H1 (cell line): ENCODE results near the gene LRRC27. TPM values are rescaled to one million over a fixed set of nuclear protein-coding genes. Genes with fewer than 3 reads are reported as not detected.

Source experiments
- CTCF ChIA-PET: fragments of 300-600 bp; sonication (Branson Sonifier 250); formaldehyde crosslinking; loops from one replicate; lab custom pipeline; 2021; ENCODE audit not compliant: partially characterized antibody; lab: Charles Lee
- POLR2A ChIA-PET: fragments of 300-600 bp; sonication (Branson Sonifier 250); formaldehyde crosslinking; loops from one replicate; lab custom pipeline; 2021; ENCODE audit warnings: inconsistent platforms; ENCODE audit not compliant: partially characterized antibody; lab: Charles Lee
- DNase-seq, 2 experiments: peaks; one replicate each; pipeline versions ENCODE4 v3.0.0 to v3.0.0-alpha.2; 2010 to 2022; ENCODE audit warnings: low spot score in 2 of 2, low read depth in 1 of 2, mixed read lengths in 1 of 2
- FAIRE-seq: peaks from 2 replicates; lab custom pipeline; 2011; peaks lifted over from hg19 to GRCh38; lab: Jason Lieb, UNC
- H2AFZ ChIP-seq: 2 replicates; pipeline ENCODE4 v1.8.1; 2012; ENCODE audit warnings: low read length, inconsistent platforms
- H2AK5ac ChIP-seq: 2 replicates; pipeline ENCODE4 v1.6.1; 2013; ENCODE audit warnings: low read depth, low read length
- H2BK120ac ChIP-seq: replicated peaks from 2 replicates; pipeline ENCODE3; 2013; ENCODE audit warnings: low read depth, low read length, inconsistent platforms
- H2BK12ac ChIP-seq: 2 replicates; pipeline ENCODE4 v1.6.1; 2013; ENCODE audit warnings: low read depth, low read length
- H2BK15ac ChIP-seq: 2 replicates; pipeline ENCODE4 v1.6.1; 2013; ENCODE audit warnings: low read length
- H2BK20ac ChIP-seq: 2 replicates; pipeline ENCODE4 v1.6.1; 2013; ENCODE audit warnings: low read length
- H2BK5ac ChIP-seq: 2 replicates; pipeline ENCODE4 v1.6.1; 2013; ENCODE audit warnings: low read depth, low read length
- H3K14ac ChIP-seq: 2 replicates; pipeline ENCODE4 v1.6.1; 2013; ENCODE audit warnings: inconsistent platforms; ENCODE audit not compliant: insufficient read length
- H3K18ac ChIP-seq: 2 replicates; pipeline ENCODE4 v1.6.1; 2013; ENCODE audit warnings: low read length; ENCODE audit errors: extremely low read depth
- H3K23ac ChIP-seq: 2 replicates; pipeline ENCODE4 v1.6.1; 2013; ENCODE audit warnings: inconsistent platforms; ENCODE audit not compliant: insufficient read length
- H3K23me2 ChIP-seq: 2 replicates; pipeline ENCODE4 v1.6.1; 2013; ENCODE audit warnings: low read depth, low read length
- H3K27ac ChIP-seq: 2 replicates; pipeline ENCODE4 v1.6.1; 2011; ENCODE audit warnings: low read depth, low read length, inconsistent platforms
- H3K27me3 ChIP-seq, 4 experiments: replicated peaks in 1 of 4; 1 replicate in 1 of 4; 2 replicates in 3 of 4; pipeline versions ENCODE4 v1.6.1 to v1.8.1; 2011 to 2013; ENCODE audit warnings: low read length in 3 of 4, mild to moderate bottlenecking in 3 of 4, inconsistent platforms in 2 of 4, mixed read lengths in 2 of 4, moderate library complexity in 1 of 4; ENCODE audit not compliant: control insufficient read depth in 3 of 4, insufficient read depth in 3 of 4; ENCODE audit errors: extremely low read depth in 1 of 4
- H3K36me3 ChIP-seq, 4 experiments: 2 replicates each; pipeline versions ENCODE4 v1.6.1 to v1.8.1; 2011 to 2013; ENCODE audit warnings: mild to moderate bottlenecking in 4 of 4, low read length in 3 of 4, moderate library complexity in 2 of 4, control low read depth in 1 of 4, inconsistent platforms in 1 of 4; ENCODE audit not compliant: insufficient read depth in 4 of 4, control insufficient read depth in 2 of 4
- H3K4ac ChIP-seq: replicated peaks from 2 replicates; pipeline ENCODE3; 2013; ENCODE audit warnings: low read length, low read depth, mixed read lengths, inconsistent platforms; ENCODE audit not compliant: insufficient read length
- H3K4me1 ChIP-seq, 4 experiments: replicated peaks in 1 of 4; 1 replicate in 1 of 4; 2 replicates in 3 of 4; pipeline versions ENCODE4 v1.6.1 to v1.8.1; 2011 to 2013; ENCODE audit warnings: low read length in 3 of 4, inconsistent platforms in 2 of 4, mixed read lengths in 1 of 4; ENCODE audit not compliant: insufficient read depth in 4 of 4, control insufficient read depth in 3 of 4
- H3K4me2 ChIP-seq, 2 experiments: 2 replicates each; pipeline versions ENCODE4 v1.6.1 to v1.8.1; 2011 to 2013; ENCODE audit warnings: low read depth in 2 of 2, low read length in 2 of 2, control low read depth in 1 of 2, inconsistent platforms in 1 of 2, mild to moderate bottlenecking in 1 of 2; ENCODE audit not compliant: insufficient read depth in 1 of 2
- H3K4me3 ChIP-seq, 4 experiments: fragments of 200-600, 300-600 bp in 1 of 4; sonication (generic), shearing (Covaris generic), sonication (Bioruptor Twin) in 1 of 4; 2 replicates each; pipeline versions ENCODE4 v1.5.1 to v1.8.1; 2011 to 2016; ENCODE audit warnings: low read length in 4 of 4, low read depth in 3 of 4, control low read depth in 2 of 4, inconsistent platforms in 2 of 4, mild to moderate bottlenecking in 2 of 4, mixed read lengths in 1 of 4, moderate library complexity in 1 of 4; ENCODE audit not compliant: insufficient read depth in 2 of 4; ENCODE audit errors: extremely low read depth in 1 of 4
- H3K56ac ChIP-seq: replicated peaks from 2 replicates; pipeline ENCODE3; 2013; ENCODE audit warnings: low read depth, mild to moderate bottlenecking, mixed read lengths, low read length, inconsistent platforms; ENCODE audit not compliant: insufficient read length
- H3K79me1 ChIP-seq: 2 replicates; pipeline ENCODE4 v1.6.1; 2013; ENCODE audit warnings: low read depth, low read length, control low read depth
- H3K79me2 ChIP-seq, 2 experiments: 2 replicates each; pipeline versions ENCODE4 v1.6.1 to v1.8.1; 2012 to 2013; ENCODE audit warnings: low read length in 2 of 2, mild to moderate bottlenecking in 2 of 2, inconsistent platforms in 1 of 2; ENCODE audit not compliant: insufficient read depth in 2 of 2, control insufficient read depth in 1 of 2
- H3K9ac ChIP-seq, 4 experiments: replicated peaks in 1 of 4; 1 replicate in 1 of 4; 2 replicates in 3 of 4; pipeline versions ENCODE4 v1.6.1 to v1.8.1; 2011 to 2013; ENCODE audit warnings: low read depth in 3 of 4, low read length in 3 of 4, control low read depth in 2 of 4, mild to moderate bottlenecking in 2 of 4, moderate library complexity in 2 of 4, inconsistent platforms in 1 of 4; ENCODE audit errors: extremely low read depth in 1 of 4
- H3K9me3 ChIP-seq, 2 experiments: 2 replicates each; pipeline versions ENCODE4 v1.6.1 to v1.8.1; 2012 to 2013; ENCODE audit warnings: mild to moderate bottlenecking in 2 of 2, moderate library complexity in 2 of 2, control low read depth in 1 of 2, inconsistent platforms in 1 of 2, low read depth in 1 of 2, low read length in 1 of 2, mixed read lengths in 1 of 2; ENCODE audit not compliant: insufficient read depth in 2 of 2
- H4K20me1 ChIP-seq, 2 experiments: replicated peaks in 1 of 2; 2 replicates each; pipeline versions ENCODE3 to v1.8.1; 2011 to 2013; ENCODE audit warnings: inconsistent platforms in 2 of 2, low read length in 2 of 2, mild to moderate bottlenecking in 1 of 2; ENCODE audit not compliant: insufficient read depth in 2 of 2, control insufficient read depth in 1 of 2
- H4K5ac ChIP-seq: 2 replicates; pipeline ENCODE4 v1.6.1; 2013; ENCODE audit warnings: low read length, low read depth, mixed read lengths, inconsistent platforms; ENCODE audit not compliant: insufficient read length
- H4K8ac ChIP-seq: 2 replicates; pipeline ENCODE4 v1.8.0; 2013; ENCODE audit warnings: mild to moderate bottlenecking, moderate library complexity, low read length, inconsistent platforms; ENCODE audit not compliant: insufficient read depth; ENCODE audit errors: extremely low read depth
- H4K91ac ChIP-seq: replicated peaks from 2 replicates; pipeline ENCODE3; 2013; ENCODE audit warnings: low read length, mixed read lengths, inconsistent platforms; ENCODE audit not compliant: insufficient read length
- BCL11A ChIP-seq, 2 experiments: IDR thresholded peaks; one replicate each; pipeline ENCODE4 v1.6.1; 2011; ENCODE audit warnings: low read depth in 2 of 2, low read length in 2 of 2, mild to moderate bottlenecking in 2 of 2
- BRCA1 ChIP-seq: IDR thresholded peaks from 2 replicates; pipeline ENCODE4 v1.6.1; 2012; ENCODE audit warnings: low read depth, low read length, improper control_type of control experiment
- CBX8 ChIP-seq: fragments of 300-800, 300-1000 bp; sonication (generic); IDR thresholded peaks from 2 replicates; pipeline ENCODE4 v1.7.1; 2016; ENCODE audit warnings: low read depth, low read length, borderline replicate concordance
- CREB1 ChIP-seq: IDR thresholded peaks from 2 replicates; pipeline ENCODE4 v1.6.1; 2012; ENCODE audit warnings: inconsistent platforms
- EZH2 ChIP-seq: fragments of 200-600 bp; sonication (generic); IDR thresholded peaks from 2 replicates; pipeline ENCODE4 v1.7.1; 2012; ENCODE audit warnings: low read depth, mild to moderate bottlenecking, moderate library complexity, low read length, inconsistent platforms; ENCODE audit not compliant: severe bottlenecking
- HDAC2 ChIP-seq, 2 experiments: fragments of 300-600 bp in 1 of 2; sonication (generic) in 1 of 2; IDR thresholded peaks; 2 replicates each; pipeline ENCODE4 v1.6.1; 2011 to 2012; ENCODE audit warnings: low read depth in 2 of 2, low read length in 2 of 2, mild to moderate bottlenecking in 2 of 2, moderate library complexity in 2 of 2, borderline replicate concordance in 1 of 2, inconsistent platforms in 1 of 2
- POLR2A ChIP-seq, 2 experiments: IDR thresholded peaks; 1 replicate in 1 of 2; 2 replicates in 1 of 2; pipeline ENCODE4 v1.6.1; 2011; ENCODE audit warnings: low read depth in 2 of 2, low read length in 2 of 2, mild to moderate bottlenecking in 2 of 2; ENCODE audit errors: control extremely low read depth in 1 of 2
- POLR2AphosphoS5 ChIP-seq: IDR thresholded peaks from 2 replicates; pipeline ENCODE4 v1.6.1; 2011; ENCODE audit warnings: low read depth, low read length
- RAD21 ChIP-seq, 2 experiments: IDR thresholded peaks in 1 of 2; conservative IDR thresholded peaks in 1 of 2; 2 replicates each; pipeline ENCODE4 v1.6.1; 2011; ENCODE audit warnings: low read depth in 2 of 2, low read length in 2 of 2, improper control_type of control experiment in 1 of 2, inconsistent platforms in 1 of 2, mild to moderate bottlenecking in 1 of 2, moderate library complexity in 1 of 2
- RFX5 ChIP-seq: IDR thresholded peaks from 2 replicates; pipeline ENCODE4 v1.6.1; 2011; ENCODE audit warnings: low read depth, low read length, improper control_type of control experiment, borderline replicate concordance
- SAP30 ChIP-seq: fragments of 300-600 bp; sonication (generic); IDR thresholded peaks from 2 replicates; pipeline ENCODE4 v1.7.1; 2012; ENCODE audit warnings: low read length, moderate library complexity, mild to moderate bottlenecking, inconsistent platforms; ENCODE audit not compliant: insufficient read depth, insufficient replicate concordance
- SIN3A ChIP-seq, 2 experiments: IDR thresholded peaks in 1 of 2; conservative IDR thresholded peaks in 1 of 2; 2 replicates each; pipeline ENCODE4 v1.6.1; 2011 to 2012; ENCODE audit warnings: low read length in 2 of 2, improper control_type of control experiment in 1 of 2, low read depth in 1 of 2, mild to moderate bottlenecking in 1 of 2
- SUZ12 ChIP-seq: fragments of 200-600 bp; sonication (generic); IDR thresholded peaks from 2 replicates; pipeline ENCODE4 v1.6.1; 2012; ENCODE audit warnings: mild to moderate bottlenecking, inconsistent platforms, low read length, moderate library complexity, mixed read lengths
- TCF12 ChIP-seq: IDR thresholded peaks from 2 replicates; pipeline ENCODE4 v1.6.1; 2011; ENCODE audit warnings: low read depth, mild to moderate bottlenecking, low read length
- WGBS, 2 experiments: shearing (Covaris generic) in 1 of 2; methylation state at CpG; one replicate each; pipeline versions ENCODE4 v1.1.6 to v1.1.7; 2013 to 2015; ENCODE audit warnings: low lambda C conversion rate in 2 of 2, mixed read lengths in 2 of 2, inconsistent platforms in 1 of 2, low coverage in 1 of 2, missing lambda C conversion rate in 1 of 2; ENCODE audit not compliant: insufficient replicate concordance in 2 of 2, insufficient coverage in 1 of 2, insufficient read length in 1 of 2; ENCODE audit errors: extremely low coverage in 1 of 2, missing lambda C conversion rate in 1 of 2; 5-methylcytosine and 5-hydroxymethylcytosine counted together
- polyA plus RNA-seq, 7 experiments: library from polyadenylated mRNA; depleted of rRNA in 3 of 7; stranded (reverse) in 5 of 7; unstranded in 2 of 7; fragments of >200 nt in 5 of 7; fragments of 200-250 nt in 2 of 7; gene quantifications; 1 replicate in 5 of 7; 2 replicates in 1 of 7; 4 replicates in 1 of 7; pipeline versions ENCODE4 v1.2.1 to v1.2.3, GENCODE V29; 2011 to 2013; ENCODE audit warnings: missing spikeins in 2 of 7, mixed read lengths in 2 of 7
- total RNA-seq: library from RNA; stranded (reverse); fragmentation: NEBNext Ultra II Directional; extraction: Animal tissue kit (Norgen Biotek cat#: 25700); gene quantifications from 2 replicates; pipeline ENCODE4 v1.2.1, GENCODE V29; 2021

Gene LRRC27
- total and polyA plus RNA-seq, 2 of the 8 experiments (the other 6 are each of a cell fraction or from before 2014, with no cell fraction given), result 1.2 to 3.8 TPM

GRCh38 chr10:132377326-132377725 lies 45.3 kb downstream of the LRRC27 start:
- no peak overlapping the region for H2AK5ac ChIP-seq
- H4K20me1 ChIP-seq, result peaks cover 0 to 1% of the 10 kb centered on the region in 2 experiments
- H2BK15ac ChIP-seq, result no peak overlapping the region
- DNase-seq (no peak), FAIRE-seq (no peak)
- no peak overlapping the region for H3K56ac ChIP-seq
- no peak overlapping the region for H3K23ac ChIP-seq
- no peaks in the 10 kb centered on the region for H3K79me2 ChIP-seq
- no peak overlapping the region for H3K4me3 ChIP-seq
- peaks cover 0 to 7% (median 2%) of the 10 kb centered on the region in 4 experiments; a peak in 3 of 7 replicates for H3K4me1 ChIP-seq
- H4K5ac ChIP-seq, result no peak overlapping the region
- H3K9ac ChIP-seq, result no peak overlapping the region
- H3K36me3 ChIP-seq, result no peaks in the 10 kb centered on the region
- no peak overlapping the region for H3K4ac ChIP-seq
- H3K27me3 ChIP-seq, result no peaks in the 10 kb centered on the region; a peak in 1 of 7 replicates
- H3K9me3 ChIP-seq, result no peaks in the 10 kb centered on the region
- 86% methylated on average over 7 of the region's 7 CpGs; no CpG with 5 or more reads in 1 of the 2 experiments for WGBS, 2 experiments
- H3K14ac ChIP-seq, result no peak overlapping the region
- H3K23me2 ChIP-seq, result no peaks in the 10 kb centered on the region
- POLR2A ChIA-PET, result no interaction called here
- H3K79me1 ChIP-seq, result no peaks in the 10 kb centered on the region
- H3K18ac ChIP-seq, result no peak overlapping the region
- no peak overlapping the region for H3K27ac ChIP-seq
- no peak overlapping the region for H2BK5ac ChIP-seq
- H2BK120ac ChIP-seq, result no peak overlapping the region
- H2AFZ ChIP-seq, result no peak overlapping the region
- H4K91ac ChIP-seq, result no peak overlapping the region
- CTCF ChIA-PET, result interaction anchor here (1.2 to 3.3 kb wide), 4 partner anchors 14 to 154 kb away, joined by 3 to 13 read pairs (median 4); no protein-coding TSS in a partner anchor
- no peak overlapping the region for H2BK12ac ChIP-seq
- no peak overlapping the region for H4K8ac ChIP-seq
- H2BK20ac ChIP-seq, result no peak overlapping the region
- no peak overlapping the region for H3K4me2 ChIP-seq
- TF ChIP-seq TCF12 (no peak), RFX5 (no peak), SUZ12 (no peak), CREB1 (no peak), SIN3A (conservative IDR thresholded peaks at IDR 0.05 in 1 of 2, IDR thresholded peaks at IDR 0.05 in 1 of 2; ENCODE audit: low read depth in 1 of 2, low read length in 2 of 2) (no peak), POLR2A (IDR thresholded peaks at IDR 0.05; ENCODE audit: control extremely low read depth in 1 of 2, low read depth in 2 of 2, low read length in 2 of 2) (no peak), BCL11A (IDR thresholded peaks at IDR 0.05; ENCODE audit: low read depth in 2 of 2, low read length in 2 of 2) (no peak), RAD21 (IDR thresholded peaks at IDR 0.05 in 1 of 2, conservative IDR thresholded peaks at IDR 0.05 in 1 of 2; ENCODE audit: low read depth in 2 of 2, low read length in 2 of 2) (no peak), BRCA1 (no peak), HDAC2 (IDR thresholded peaks at IDR 0.05; ENCODE audit: borderline replicate concordance in 1 of 2, low read depth in 2 of 2, low read length in 2 of 2) (no peak), CBX8 (no peak), SAP30 (no peak), POLR2AphosphoS5 (no peak), EZH2 (no peak)
